ENCODE measurements around the gene SLC6A16.

DNA sequence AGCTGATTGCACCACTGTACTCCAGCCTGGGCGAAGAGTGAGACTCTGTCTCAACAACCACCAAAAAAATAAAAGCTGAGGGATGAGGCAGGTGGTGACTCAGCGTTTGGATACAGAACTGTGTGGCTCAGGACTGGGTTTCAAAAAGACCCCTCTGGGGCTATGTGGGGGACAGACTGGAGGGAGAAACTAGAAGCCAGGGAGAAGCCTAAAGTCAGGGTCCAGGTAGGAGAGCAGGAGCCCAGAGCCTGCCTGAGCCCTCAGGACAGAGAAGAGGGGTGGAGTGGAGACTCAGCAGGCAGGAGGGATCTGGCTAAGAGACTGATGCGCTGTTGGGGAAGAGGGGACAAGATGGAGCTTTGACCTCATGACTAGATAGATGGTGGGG, 8.4 kb upstream of the SLC6A16 start:
- TF ChIP-seq, protein P1, sequence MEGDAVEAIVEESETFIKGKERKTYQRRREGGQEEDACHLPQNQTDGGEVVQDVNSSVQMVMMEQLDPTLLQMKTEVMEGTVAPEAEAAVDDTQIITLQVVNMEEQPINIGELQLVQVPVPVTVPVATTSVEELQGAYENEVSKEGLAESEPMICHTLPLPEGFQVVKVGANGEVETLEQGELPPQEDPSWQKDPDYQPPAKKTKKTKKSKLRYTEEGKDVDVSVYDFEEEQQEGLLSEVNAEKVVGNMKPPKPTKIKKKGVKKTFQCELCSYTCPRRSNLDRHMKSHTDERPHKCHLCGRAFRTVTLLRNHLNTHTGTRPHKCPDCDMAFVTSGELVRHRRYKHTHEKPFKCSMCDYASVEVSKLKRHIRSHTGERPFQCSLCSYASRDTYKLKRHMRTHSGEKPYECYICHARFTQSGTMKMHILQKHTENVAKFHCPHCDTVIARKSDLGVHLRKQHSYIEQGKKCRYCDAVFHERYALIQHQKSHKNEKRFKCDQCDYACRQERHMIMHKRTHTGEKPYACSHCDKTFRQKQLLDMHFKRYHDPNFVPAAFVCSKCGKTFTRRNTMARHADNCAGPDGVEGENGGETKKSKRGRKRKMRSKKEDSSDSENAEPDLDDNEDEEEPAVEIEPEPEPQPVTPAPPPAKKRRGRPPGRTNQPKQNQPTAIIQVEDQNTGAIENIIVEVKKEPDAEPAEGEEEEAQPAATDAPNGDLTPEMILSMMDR (conservative IDR thresholded peaks at IDR 0.05; ENCODE audit: low read depth, low read length), result no peak
- no peak for TF ChIP-seq EZH2 (IDR thresholded peaks at IDR 0.05; ENCODE audit: borderline replicate concordance, low read depth, low read length, poor library complexity, severe bottlenecking)
